ENCODE measurements around the gene BANP.
"Not testable (repeated sequence)": the region's sequence is repeated elsewhere in the genome, so short reads cannot be mapped to it uniquely, and the experiment has no call there.

Gene BANP

GRCh38 chr16:87950765-87951551 is at the start of gene BANP:
TSS of gene BANP (plus strand) at chr16:87951434. CDS start at chr16:87975116, 23,682 bp downstream.
- DNase-seq = peak; percentile 95 to 98

- DNase-seq = not testable (repeated sequence)
Measured at GRCh38 chr16:87904963-87905362, 46.3 kb upstream of the BANP start.

- DNase-seq = not testable (repeated sequence)
Measured at GRCh38 chr16:87905521-87905920, 45.7 kb upstream of the BANP start.

- DNase-seq = not testable (repeated sequence)
Measured at GRCh38 chr16:87908101-87908500, 43.1 kb upstream of the BANP start.

GRCh38 chr16:87909203-87909935 is 41.9 kb upstream of the BANP start:
- DNase-seq = peak; percentile 79 to 85

- DNase-seq = not testable (repeated sequence)
Measured at GRCh38 chr16:87911106-87911763, 40.0 kb upstream of the BANP start.

GRCh38 chr16:87912691-87913090 is 38.5 kb upstream of the BANP start:
- not testable (repeated sequence) for DNase-seq

GRCh38 chr16:87914021-87914725 is 37.1 kb upstream of the BANP start:
- DNase-seq = not testable (repeated sequence)

GRCh38 chr16:87914812-87915211 is 36.4 kb upstream of the BANP start:
- DNase-seq = no peak

- DNase-seq = no peak
Measured at GRCh38 chr16:87917503-87917902, 33.7 kb upstream of the BANP start.

GRCh38 chr16:87918338-87918737 is 32.9 kb upstream of the BANP start:
- DNase-seq = no peak

- DNase-seq = no peak
Measured at GRCh38 chr16:87918866-87919680, 32.2 kb upstream of the BANP start.

GRCh38 chr16:87919681-87919994 is 31.6 kb upstream of the BANP start:
- no peak for DNase-seq

GRCh38 chr16:87921236-87921773 is 29.9 kb upstream of the BANP start:
- DNase-seq = no peak

- DNase-seq = no peak
Measured at GRCh38 chr16:87922250-87922871, 28.9 kb upstream of the BANP start.

GRCh38 chr16:87924041-87924810 is 27.0 kb upstream of the BANP start:
- no peak for DNase-seq

- no peak for DNase-seq
Measured at GRCh38 chr16:87924811-87925670, 26.2 kb upstream of the BANP start.

- DNase-seq = peak; percentile 12 to 18
Measured at GRCh38 chr16:87926246-87927194, 24.7 kb upstream of the BANP start.

Measured in activated CD4-positive, alpha-beta T cell treated with anti-CD3 and anti-CD28 coated beads, Interleukin-2, amount 50 U/mL, for 4 hours (primary cell).